HepG2 (cell line): ENCODE results near the gene DLL4. TPM values are rescaled to one million over a fixed set of nuclear protein-coding genes. Genes with fewer than 3 reads are reported as not detected.

ENCODE experiments used
- ATF5 ChIP-seq: sonication (generic); formaldehyde crosslinking; IDR thresholded peaks from 2 replicates; pipeline ENCODE4 v1.4.0; 2020; ENCODE audit warnings: mild to moderate bottlenecking, low read depth, missing genetic modification reagents
- CREB1 ChIP-seq, 2 experiments: fragments of 450-650 bp in 1 of 2; IDR thresholded peaks; 2 replicates each; pipeline ENCODE4 v1.6.1; 2016 to 2017; ENCODE audit warnings: control low read depth in 1 of 2, mild to moderate bottlenecking in 1 of 2, missing compliant biosample characterization in 1 of 2, missing genetic modification characterization in 1 of 2
- DRAP1 ChIP-seq: IDR thresholded peaks from 2 replicates; pipeline ENCODE4 v1.6.1; 2016; ENCODE audit warnings: missing genetic modification reagents, missing compliant biosample characterization
- GATAD1 ChIP-seq: IDR thresholded peaks from 2 replicates; pipeline ENCODE4 v1.6.1; 2016; ENCODE audit warnings: missing genetic modification reagents, missing compliant biosample characterization
- MAF1 ChIP-seq: sonication (generic); formaldehyde crosslinking; IDR thresholded peaks from 2 replicates; pipeline ENCODE4 v1.5.0; 2020; ENCODE audit warnings: missing genetic modification reagents, borderline replicate concordance
- SIN3A ChIP-seq: IDR thresholded peaks from 2 replicates; pipeline ENCODE4 v1.6.1; 2011; ENCODE audit warnings: low read depth, mild to moderate bottlenecking, control low read depth, low read length, borderline replicate concordance
- TCF7 ChIP-seq: sonication (generic); IDR thresholded peaks from 2 replicates; pipeline ENCODE4 v1.6.1; 2016; ENCODE audit warnings: antibody characterized with exemption, low read depth
- TFDP2 ChIP-seq: sonication (generic); formaldehyde crosslinking; IDR thresholded peaks from 2 replicates; pipeline ENCODE4 v1.4.0; 2020; ENCODE audit warnings: missing genetic modification reagents
- YY1 ChIP-seq: IDR thresholded peaks from 2 replicates; pipeline ENCODE4 v1.6.1; 2011; ENCODE audit warnings: low read length, low read depth, moderate library complexity, mild to moderate bottlenecking; ENCODE audit not compliant: insufficient read depth, insufficient replicate concordance
- ZNF205 ChIP-seq: IDR thresholded peaks from 2 replicates; pipeline ENCODE4 v1.6.1; 2018; ENCODE audit warnings: missing biosample characterization, missing genetic modification reagents
- ZNF280B ChIP-seq: sonication (generic); formaldehyde crosslinking; IDR thresholded peaks from 2 replicates; pipeline ENCODE4 v1.5.0; 2020; ENCODE audit warnings: missing genetic modification reagents, mild to moderate bottlenecking, borderline replicate concordance
- ZNF567 ChIP-seq: sonication (generic); formaldehyde crosslinking; IDR thresholded peaks from 2 replicates; pipeline ENCODE4 v1.8.1; 2023; ENCODE audit warnings: mild to moderate bottlenecking, missing genetic modification reagents, borderline replicate concordance
- ZNF569 ChIP-seq: sonication (generic); formaldehyde crosslinking; IDR thresholded peaks from 2 replicates; pipeline ENCODE4 v1.5.0; 2020; ENCODE audit warnings: mild to moderate bottlenecking, missing genetic modification reagents, moderate library complexity, borderline replicate concordance
- ZNF7 ChIP-seq: IDR thresholded peaks from 2 replicates; pipeline ENCODE4 v1.6.1; 2016; ENCODE audit warnings: missing biosample characterization, missing genetic modification reagents
- polyA plus RNA-seq, 8 experiments: library from polyadenylated mRNA; depleted of rRNA in 3 of 8; stranded (reverse) in 7 of 8; unstranded in 1 of 8; fragments of >200 nt; fragmentation: Illumina TruSeq in 4 of 8; extraction: Trizol in 4 of 8; gene quantifications; 2 replicates each; pipeline versions ENCODE4 v1.2.1 to v1.2.3, GENCODE V29; 2011 to 2016; ENCODE audit warnings: low read depth in 4 of 8, missing spikeins in 1 of 8, mixed read lengths in 1 of 8; ENCODE audit not compliant: insufficient read depth in 1 of 8
- total RNA-seq, 5 experiments: library from RNA; depleted of rRNA; stranded (reverse); fragments of >200 nt; fragmentation: Illumina TruSeq; extraction: Trizol; gene quantifications; 2 replicates each; pipeline ENCODE4 v1.2.3, GENCODE V29; 2016; ENCODE audit warnings: low read depth in 1 of 5

The DLL4 gene
- total and polyA plus RNA-seq, 2 of the 13 experiments (the other 11 are each of a cell fraction or from before 2014, with no cell fraction given): 0.20 to 0.25 TPM

- TF ChIP-seq ZNF569 (CRISPR knock-in tag): no peak
- no peak for TF ChIP-seq DRAP1 (CRISPR knock-in tag)
- TF ChIP-seq ZNF280B (CRISPR knock-in tag): no peak
- no peak for TF ChIP-seq MAF1
- TF ChIP-seq CREB1 (IDR thresholded peaks at IDR 0.05): no peak
- no peak for TF ChIP-seq CREB1 (CRISPR knock-in tag; IDR thresholded peaks at IDR 0.05)
- no peak for TF ChIP-seq YY1
- no peak for TF ChIP-seq TFDP2 (CRISPR knock-in tag)
- no peak for TF ChIP-seq GATAD1
- TF ChIP-seq TCF7: no peak
- no peak for TF ChIP-seq SIN3A
- TF ChIP-seq ATF5 (CRISPR knock-in tag): no peak
- no peak for TF ChIP-seq ZNF205 (CRISPR knock-in tag)
- TF ChIP-seq ZNF7 (CRISPR knock-in tag): no peak
- no peak for TF ChIP-seq ZNF567 (CRISPR knock-in tag)
Observed at GRCh38 chr15:40891138-40891537, 38.0 kb upstream of the DLL4 start (continued).
